HTR-8/SVneo (cell line): ENCODE results near the gene SLC13A3.

Experiments
- DNase-seq: peaks from one replicate; pipeline ENCODE4 v3.0.0; 2011; ENCODE audit warnings: low spot score, mixed read lengths; ENCODE audit not compliant: insufficient read length
- FAIRE-seq: peaks from 2 replicates; lab custom pipeline; 2011; peaks lifted over from hg19 to GRCh38; lab: Jason Lieb, UNC

The SLC13A3 gene

DNA sequence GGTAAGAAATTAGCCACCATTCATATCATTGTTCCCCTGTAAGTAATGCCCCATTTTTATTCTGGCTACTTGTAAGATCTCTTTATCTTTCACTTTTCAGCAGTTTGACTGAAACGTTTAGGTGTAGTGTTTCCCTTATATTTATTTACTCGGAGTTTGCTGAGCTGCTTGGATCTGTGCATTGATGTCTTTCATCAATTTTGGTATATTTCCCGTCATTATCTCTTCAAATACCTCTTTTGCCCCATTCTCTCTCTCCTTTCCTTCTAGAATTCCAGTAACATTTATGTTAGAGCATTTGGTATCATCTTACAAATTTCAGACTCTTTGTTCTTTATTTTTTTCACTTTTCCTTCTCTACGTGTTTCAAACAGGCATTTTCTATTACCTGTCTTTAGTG is 9.2 kb upstream of the SLC13A3 start:
- peak; percentile 84 for FAIRE-seq
- no peak for DNase-seq

DNA sequence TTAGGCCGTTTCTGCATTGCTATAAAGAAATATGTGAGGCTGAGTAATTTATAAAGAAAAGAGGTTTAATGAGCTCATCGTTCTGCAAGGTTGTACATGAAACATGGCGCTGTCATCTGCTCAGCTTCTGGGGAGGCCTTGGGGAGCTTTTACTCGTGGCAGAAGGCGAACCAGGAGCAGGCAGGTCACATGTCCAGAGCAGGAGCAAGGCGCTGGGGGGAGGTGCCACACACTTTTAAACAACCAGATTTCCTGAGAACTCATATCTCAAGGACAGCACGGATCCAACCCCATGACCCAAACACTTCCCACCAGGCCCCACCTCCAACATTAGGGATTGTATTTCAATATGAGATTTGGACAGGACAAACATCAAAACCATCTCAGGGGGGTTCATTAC is 6.4 kb upstream of the SLC13A3 start:
- FAIRE-seq (no peak), DNase-seq (no peak)

DNA sequence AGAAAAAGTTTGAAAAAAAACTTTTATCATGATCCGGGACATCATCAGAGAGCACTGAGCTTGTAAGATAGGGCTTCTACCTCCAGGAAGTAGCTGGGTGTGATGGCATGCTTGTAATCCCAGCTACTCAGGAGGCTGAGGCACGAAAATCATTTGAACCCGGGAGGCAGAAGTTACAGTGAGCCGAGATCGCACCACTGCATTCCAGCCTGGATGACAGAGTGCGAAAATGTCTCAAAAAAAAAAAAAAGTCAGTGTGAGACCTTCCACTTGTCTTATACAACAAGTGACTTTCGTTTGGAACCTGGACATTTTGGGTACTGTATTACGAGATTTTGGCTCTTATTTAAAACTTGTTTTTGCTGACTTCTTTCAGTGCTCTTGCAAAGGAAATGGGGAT is 5.9 kb upstream of the SLC13A3 start:
- DNase-seq (no peak), FAIRE-seq (no peak)

- FAIRE-seq, result peak; percentile 68
- no peak for DNase-seq
Measured at GRCh38 chr20:46652699-46653098, 1.4 kb upstream of the SLC13A3 start.

GRCh38 chr20:46650575-46651090 is 626 bp downstream of the SLC13A3 start:
- no peak for DNase-seq
- peak; percentile 23 for FAIRE-seq

GRCh38 chr20:46649965-46650542 is 1.2 kb downstream of the SLC13A3 start:
- FAIRE-seq (no peak), DNase-seq (no peak)

- DNase-seq (no peak), FAIRE-seq (no peak)
Measured at GRCh38 chr20:46649650-46649949, 1.7 kb downstream of the SLC13A3 start.

DNA sequence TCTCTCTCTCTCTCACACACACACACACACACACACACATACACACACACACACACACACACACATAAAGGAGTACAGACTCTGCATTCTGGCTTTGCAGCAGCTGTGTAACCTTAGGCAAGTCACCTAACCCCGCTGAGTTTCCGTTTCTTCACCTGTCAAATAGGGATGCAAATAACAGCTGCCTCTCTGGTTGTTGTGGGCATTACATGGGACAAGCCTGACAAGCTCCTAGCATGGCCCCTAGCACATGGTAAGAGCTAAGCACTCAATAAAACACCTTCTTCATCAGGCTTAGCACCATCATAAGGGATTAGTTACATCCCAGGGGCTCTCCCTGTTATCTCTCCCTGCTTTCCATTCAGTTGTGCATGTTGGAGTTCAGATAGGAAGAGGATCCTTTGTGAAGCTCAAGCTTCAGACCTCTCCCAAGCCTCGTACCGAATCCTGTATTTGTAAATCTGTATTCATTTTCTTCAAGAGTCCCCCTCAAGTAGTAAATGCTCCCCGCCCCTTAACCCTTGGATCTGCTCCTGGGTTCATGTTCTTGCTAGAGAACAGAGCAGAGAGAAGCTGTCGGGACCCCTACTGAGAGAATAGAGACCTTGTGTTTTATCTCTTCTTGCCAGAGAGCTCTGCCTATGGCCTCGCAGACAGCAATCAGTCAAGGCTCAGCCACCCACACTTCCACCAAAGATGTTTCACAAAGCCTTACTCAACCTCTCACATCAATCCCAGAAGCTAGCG is 2.2 kb downstream of the SLC13A3 start:
- DNase-seq, result no peak
- FAIRE-seq, result peak; percentile 62

DNA sequence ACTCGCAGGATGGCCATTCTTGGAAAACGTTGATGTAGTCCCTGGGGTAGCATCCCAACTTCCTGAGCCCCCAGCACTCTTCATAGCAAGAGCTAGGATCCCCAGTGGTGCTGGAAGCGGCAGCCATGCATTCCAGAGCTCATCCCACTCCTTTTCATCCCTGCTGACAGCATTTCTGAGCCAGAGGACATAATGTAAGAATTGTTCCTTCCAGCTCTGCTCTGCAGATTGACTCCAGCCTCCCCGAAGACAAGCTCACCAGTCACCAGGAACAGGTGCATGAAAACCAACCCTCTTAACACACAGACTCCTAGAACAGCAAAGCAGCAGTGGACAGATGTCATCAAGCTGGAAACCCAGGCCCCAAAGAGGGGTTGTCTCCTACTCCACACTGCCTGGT is 3.8 kb downstream of the SLC13A3 start:
- DNase-seq, result no peak
- no peak for FAIRE-seq

GRCh38 chr20:46646659-46647380 is 4.4 kb downstream of the SLC13A3 start:
- no peak for DNase-seq
- FAIRE-seq, result peak; percentile 60

GRCh38 chr20:46646122-46646521 is 5.1 kb downstream of the SLC13A3 start:
- DNase-seq (no peak), FAIRE-seq (no peak)

DNA sequence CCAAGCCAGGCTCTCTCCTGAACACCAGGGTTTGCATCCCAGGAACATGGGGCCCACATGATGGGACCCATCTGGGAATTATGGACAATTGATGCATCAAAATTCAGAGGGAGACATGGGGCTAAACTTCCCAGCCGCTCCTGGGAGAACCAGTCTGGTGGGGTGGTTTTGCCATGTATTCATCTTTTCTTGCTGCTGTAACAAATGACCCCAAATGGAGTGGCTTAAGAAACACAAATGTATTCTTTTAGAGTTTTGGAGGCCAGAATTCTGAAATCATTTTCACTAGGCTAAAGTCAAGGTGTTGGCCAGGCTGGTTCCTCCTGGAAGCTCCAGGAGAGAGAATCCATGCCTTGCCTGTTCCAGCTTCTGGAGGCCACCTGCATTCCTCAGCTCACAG is 6.5 kb downstream of the SLC13A3 start:
- no peak for FAIRE-seq
- no peak for DNase-seq

- FAIRE-seq, result no peak
- no peak for DNase-seq
Measured at GRCh38 chr20:46644160-46644559, 7.1 kb downstream of the SLC13A3 start.

GRCh38 chr20:46642969-46643343 is 8.3 kb downstream of the SLC13A3 start:
- FAIRE-seq (no peak), DNase-seq (no peak)

GRCh38 chr20:46642265-46642968 is 8.8 kb downstream of the SLC13A3 start:
- FAIRE-seq (peak; percentile 70), DNase-seq (no peak)

DNA sequence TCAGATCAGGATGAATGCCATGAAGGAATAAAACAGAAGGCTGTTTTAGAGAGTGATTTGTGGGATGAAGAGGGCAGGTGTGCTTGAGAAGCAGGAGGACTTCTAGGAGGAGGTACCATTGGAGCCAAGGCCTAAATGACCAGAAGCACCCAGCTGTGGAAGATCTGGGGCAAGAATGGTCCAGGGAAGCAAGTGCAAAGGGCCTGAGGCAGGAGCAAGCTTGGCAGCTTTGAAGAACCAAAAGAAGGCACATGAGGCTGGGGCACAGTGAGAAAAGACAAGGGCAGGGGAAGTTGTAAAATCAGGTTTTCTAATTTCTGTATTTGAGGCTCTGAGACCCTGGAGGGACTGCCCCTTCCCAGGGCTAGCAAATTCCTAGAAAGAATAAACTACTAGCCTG is 9.8 kb downstream of the SLC13A3 start:
- FAIRE-seq, result peak; percentile 31
- DNase-seq, result no peak

DNA sequence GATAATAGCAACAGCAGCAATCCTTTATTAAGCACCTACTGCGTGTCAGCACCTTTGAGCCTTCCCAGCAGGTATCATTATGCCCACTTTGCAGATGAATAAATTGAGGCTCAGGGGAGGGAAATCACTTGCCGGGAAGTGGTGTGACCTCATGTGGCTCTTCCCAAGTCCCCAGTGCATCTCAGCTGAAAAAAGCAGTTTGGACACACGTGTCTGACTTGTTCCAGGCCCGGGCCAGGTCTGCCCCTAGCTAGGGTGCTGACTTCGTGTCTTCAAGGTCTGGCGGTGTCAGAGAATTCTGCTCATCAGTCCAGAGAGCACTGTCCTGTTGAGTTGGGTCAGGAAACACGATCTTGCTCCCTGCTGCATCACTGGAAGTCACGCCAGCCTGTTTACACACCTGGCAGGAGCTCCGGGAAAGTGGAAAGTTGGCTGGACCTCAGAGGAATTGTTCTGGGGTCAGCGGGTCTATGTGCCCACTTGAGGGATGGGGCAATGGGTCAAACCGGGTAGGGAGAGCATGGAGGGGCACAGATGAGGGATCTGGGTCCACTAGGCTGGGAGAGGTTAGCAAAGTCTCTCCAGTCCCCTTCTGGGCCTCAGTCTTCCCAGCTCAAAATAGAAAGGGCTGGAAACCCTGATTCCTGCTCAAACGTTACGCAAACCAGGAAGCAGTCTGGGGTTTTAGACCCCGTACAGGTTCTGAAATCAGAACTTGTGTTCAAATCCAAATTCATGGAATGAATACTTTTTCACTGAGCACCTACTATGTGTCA is 10.5 kb downstream of the SLC13A3 start:
- FAIRE-seq, result peak; percentile 28
- DNase-seq, result no peak

DNA sequence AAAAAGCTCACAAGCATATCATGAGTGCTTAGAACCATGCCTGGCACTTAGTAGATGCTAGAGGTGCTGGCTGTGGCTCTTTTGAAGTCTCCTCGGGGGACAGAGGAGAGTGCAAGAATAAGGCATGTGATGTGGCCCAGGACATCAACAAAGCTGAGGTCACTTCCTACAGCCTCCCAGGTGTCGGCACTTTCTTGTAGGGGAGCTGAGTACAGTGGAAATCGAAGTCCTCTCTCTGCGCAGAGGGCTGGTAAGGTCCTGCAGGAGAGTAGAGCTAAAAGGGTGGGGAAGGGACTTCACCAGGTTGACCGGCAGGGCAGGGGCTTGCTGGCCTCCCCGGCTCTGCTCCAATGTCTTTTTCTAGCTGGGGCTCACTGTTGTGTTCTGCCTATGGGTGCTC is 11.2 kb downstream of the SLC13A3 start:
- no peak for FAIRE-seq
- no peak for DNase-seq

DNA sequence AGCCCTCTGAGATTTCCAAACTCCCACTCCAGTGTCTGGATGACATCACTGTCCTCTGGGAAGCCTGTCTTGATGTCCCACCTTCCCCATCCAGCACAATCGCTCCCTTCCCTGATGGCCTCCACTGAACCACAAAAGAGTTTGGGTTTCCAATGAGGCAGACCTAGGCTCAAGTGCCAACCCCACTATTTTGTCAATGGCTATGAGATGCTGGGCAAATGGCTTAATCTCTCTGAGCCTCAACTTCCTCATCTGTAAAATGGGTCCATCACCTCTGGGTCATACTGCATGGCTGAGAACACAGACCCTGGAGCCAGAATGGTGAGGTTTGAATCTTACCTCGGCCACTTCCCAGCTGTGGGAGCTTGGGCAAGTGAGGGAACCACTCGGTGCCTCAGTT is 11.7 kb downstream of the SLC13A3 start:
- DNase-seq (no peak), FAIRE-seq (peak; percentile 71)

DNA sequence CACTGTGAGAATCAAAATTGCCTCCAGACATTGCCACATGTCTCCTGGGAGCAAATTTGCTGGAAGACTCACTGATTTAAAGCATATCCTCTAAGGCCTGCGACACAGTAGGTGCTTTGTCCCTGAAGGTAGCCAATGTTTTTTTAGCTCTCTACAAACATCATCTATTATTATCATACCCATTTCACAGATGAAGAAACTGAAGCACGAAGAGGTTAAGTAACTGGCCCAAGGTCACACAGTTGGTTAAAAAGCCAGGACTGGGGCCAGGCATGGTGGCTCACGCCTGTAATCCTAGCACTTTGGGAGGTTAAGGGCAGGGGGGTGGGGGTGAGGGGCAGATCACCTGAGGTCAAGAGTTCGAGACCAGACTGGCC is 12.4 kb downstream of the SLC13A3 start:
- DNase-seq, result no peak
- FAIRE-seq, result peak; percentile 44
